Measurements from ENCODE around the gene PIK3C2G. TPM values are rescaled to one million over a fixed set of nuclear protein-coding genes. Genes with fewer than 3 reads are reported as not detected.

PIK3C2G gene
- total RNA-seq, 1 experiment from 2014 or later: not detected

GRCh38 chr12:18270958-18271460, 9.7 kb downstream of the PIK3C2G start:
- no peak overlapping the region for H3K27ac ChIP-seq (ENCODE audit: insufficient read length, low read depth, low read length)

More at GRCh38 chr12:18270958-18271460, 9.7 kb downstream of the PIK3C2G start:
- H2AFZ ChIP-seq (ENCODE audit: low read length): no peak overlapping the region
- no peak overlapping the region for H3K4ac ChIP-seq (ENCODE audit: low read depth, low read length)
- no peak overlapping the region for H2BK12ac ChIP-seq (ENCODE audit: insufficient read length, low read depth, low read length)
- H3K9ac ChIP-seq (ENCODE audit: extremely low read depth, insufficient read length, low read length): no peak overlapping the region
- H4K5ac ChIP-seq (ENCODE audit: insufficient read length, low read depth, low read length): no peak overlapping the region
- no peak overlapping the region for H2BK5ac ChIP-seq (ENCODE audit: insufficient read length, low read length)
- H3K56ac ChIP-seq (ENCODE audit: insufficient read length, low read depth, low read length): no peak overlapping the region
- no peaks in the 10 kb centered on the region for H3K79me2 ChIP-seq (ENCODE audit: insufficient read depth, low read length)
- no peak overlapping the region for H3K4me2 ChIP-seq (ENCODE audit: insufficient read depth, insufficient read length, low read length)
- TF ChIP-seq, protein P1, sequence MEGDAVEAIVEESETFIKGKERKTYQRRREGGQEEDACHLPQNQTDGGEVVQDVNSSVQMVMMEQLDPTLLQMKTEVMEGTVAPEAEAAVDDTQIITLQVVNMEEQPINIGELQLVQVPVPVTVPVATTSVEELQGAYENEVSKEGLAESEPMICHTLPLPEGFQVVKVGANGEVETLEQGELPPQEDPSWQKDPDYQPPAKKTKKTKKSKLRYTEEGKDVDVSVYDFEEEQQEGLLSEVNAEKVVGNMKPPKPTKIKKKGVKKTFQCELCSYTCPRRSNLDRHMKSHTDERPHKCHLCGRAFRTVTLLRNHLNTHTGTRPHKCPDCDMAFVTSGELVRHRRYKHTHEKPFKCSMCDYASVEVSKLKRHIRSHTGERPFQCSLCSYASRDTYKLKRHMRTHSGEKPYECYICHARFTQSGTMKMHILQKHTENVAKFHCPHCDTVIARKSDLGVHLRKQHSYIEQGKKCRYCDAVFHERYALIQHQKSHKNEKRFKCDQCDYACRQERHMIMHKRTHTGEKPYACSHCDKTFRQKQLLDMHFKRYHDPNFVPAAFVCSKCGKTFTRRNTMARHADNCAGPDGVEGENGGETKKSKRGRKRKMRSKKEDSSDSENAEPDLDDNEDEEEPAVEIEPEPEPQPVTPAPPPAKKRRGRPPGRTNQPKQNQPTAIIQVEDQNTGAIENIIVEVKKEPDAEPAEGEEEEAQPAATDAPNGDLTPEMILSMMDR (conservative IDR thresholded peaks at IDR 0.05): no peak
- Mint-ChIP-seq H3K27ac (0 out of 7 replicates have a peak overlapping the region, but pooled peaks of 1 of the 3 experiments have one; percentile 1), H3K4me1 (peaks cover 1% of the 10 kb centered on the region in 2 experiments; a peak in 3 of 4 replicates), H3K9me3 (peaks cover 2% of the 10 kb centered on the region in 2 experiments; a peak in 2 of 5 replicates), H3K27me3 (ENCODE audit: low read depth) (no peaks in the 10 kb centered on the region), H3K36me3 (ENCODE audit: insufficient read depth in 1 of 3, low read depth in 3 of 3) (peaks cover 0 to 1% (median 0%) of the 10 kb centered on the region in 3 experiments; a peak in 2 of 7 replicates), H3K4me3 (no peak overlapping the region; a peak in 1 of 5 replicates)
- DNase-seq: no peak
- no peak overlapping the region for H3K23ac ChIP-seq (ENCODE audit: insufficient read length, low read depth, low read length)
- no peak overlapping the region for H4K91ac ChIP-seq (ENCODE audit: insufficient read length, low read depth, low read length)
- H3K23me2 ChIP-seq (ENCODE audit: insufficient read length, low read depth, low read length, poor library complexity, severe bottlenecking): no peaks in the 10 kb centered on the region
- no peaks in the 10 kb centered on the region for H3K27me3 ChIP-seq (ENCODE audit: insufficient read depth, low read length)
- no peak overlapping the region for H2BK120ac ChIP-seq (ENCODE audit: low read depth, low read length, poor library complexity, severe bottlenecking)
- H2BK20ac ChIP-seq (ENCODE audit: low read depth, low read length, poor library complexity, severe bottlenecking): no peak overlapping the region
- H2BK15ac ChIP-seq (ENCODE audit: low read depth, low read length): no peak overlapping the region
- H3K4me1 ChIP-seq (ENCODE audit: insufficient read depth, low read length): no peaks in the 10 kb centered on the region; the same call in 1 of the 2 replicates
- no peaks in the 10 kb centered on the region for H3K9me3 ChIP-seq (ENCODE audit: control insufficient read depth, low read depth, low read length)
- H2AK5ac ChIP-seq (ENCODE audit: insufficient read length, low read length): no peak overlapping the region
- no CpG with 5 or more reads among the region's 3 CpGs for WGBS (ENCODE audit: extremely low coverage, insufficient read length, low lambda C conversion rate)
- H3K79me1 ChIP-seq (ENCODE audit: insufficient read depth, low read depth, low read length, poor library complexity, severe bottlenecking): no peaks in the 10 kb centered on the region
- no peak overlapping the region for H4K8ac ChIP-seq (replicated peaks; ENCODE audit: insufficient read length, low read depth, low read length)
- H3T11ph ChIP-seq (ENCODE audit: low read length): no peak overlapping the region
- no peaks in the 10 kb centered on the region for H4K20me1 ChIP-seq (ENCODE audit: control insufficient read depth, insufficient read depth, insufficient read length)
- H3K14ac ChIP-seq (ENCODE audit: insufficient read depth, low read length): no peak overlapping the region
- no peak overlapping the region for H3K18ac ChIP-seq (ENCODE audit: insufficient read length, low read depth, low read length)
